Measurements from ENCODE around the gene INTU.
"Not testable (repeated sequence)": the region's sequence is repeated elsewhere in the genome, so short reads cannot be mapped to it uniquely, and the experiment has no call there.

INTU gene

DNA sequence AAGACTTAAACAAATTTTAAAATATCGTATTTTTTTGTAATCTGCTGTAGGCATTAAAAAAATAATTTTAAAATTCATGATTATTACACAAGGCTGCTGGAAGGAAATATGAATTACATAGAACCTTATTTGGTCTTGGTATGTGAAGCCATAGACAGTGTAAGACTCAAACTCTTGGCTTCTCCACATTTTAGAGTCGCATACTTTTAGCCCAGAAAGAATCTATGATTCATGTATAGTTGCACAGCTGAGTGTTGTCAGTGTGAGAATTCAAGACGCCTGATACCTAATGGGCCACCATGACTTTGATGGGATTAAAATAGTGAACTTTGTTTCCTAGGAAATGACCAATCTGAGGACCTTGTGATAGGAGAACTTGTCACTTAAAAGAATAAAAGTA lies 1.4 kb downstream of the INTU start:
- TF ChIP-seq, protein P1, sequence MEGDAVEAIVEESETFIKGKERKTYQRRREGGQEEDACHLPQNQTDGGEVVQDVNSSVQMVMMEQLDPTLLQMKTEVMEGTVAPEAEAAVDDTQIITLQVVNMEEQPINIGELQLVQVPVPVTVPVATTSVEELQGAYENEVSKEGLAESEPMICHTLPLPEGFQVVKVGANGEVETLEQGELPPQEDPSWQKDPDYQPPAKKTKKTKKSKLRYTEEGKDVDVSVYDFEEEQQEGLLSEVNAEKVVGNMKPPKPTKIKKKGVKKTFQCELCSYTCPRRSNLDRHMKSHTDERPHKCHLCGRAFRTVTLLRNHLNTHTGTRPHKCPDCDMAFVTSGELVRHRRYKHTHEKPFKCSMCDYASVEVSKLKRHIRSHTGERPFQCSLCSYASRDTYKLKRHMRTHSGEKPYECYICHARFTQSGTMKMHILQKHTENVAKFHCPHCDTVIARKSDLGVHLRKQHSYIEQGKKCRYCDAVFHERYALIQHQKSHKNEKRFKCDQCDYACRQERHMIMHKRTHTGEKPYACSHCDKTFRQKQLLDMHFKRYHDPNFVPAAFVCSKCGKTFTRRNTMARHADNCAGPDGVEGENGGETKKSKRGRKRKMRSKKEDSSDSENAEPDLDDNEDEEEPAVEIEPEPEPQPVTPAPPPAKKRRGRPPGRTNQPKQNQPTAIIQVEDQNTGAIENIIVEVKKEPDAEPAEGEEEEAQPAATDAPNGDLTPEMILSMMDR (conservative IDR thresholded peaks at IDR 0.05; ENCODE audit: low read depth) = no peak
- no peak for DNase-seq (ENCODE audit: low spot score)
- ChIA-PET POLR2A (ENCODE audit: low non-redundant PET) (no interaction called here), CTCF (interaction anchor here (0.6 kb wide), 2 partner anchors 36 to 91 kb away, joined by 3 read pairs; no protein-coding TSS in a partner anchor)
- H3K27ac ChIP-seq = no peak overlapping the region

- TF ChIP-seq, protein P1 (conservative IDR thresholded peaks at IDR 0.05; ENCODE audit: low read depth) = no peak
- POLR2A ChIA-PET (ENCODE audit: low non-redundant PET) = no interaction called here
- H3K27ac ChIP-seq = no peak overlapping the region
- CTCF ChIA-PET = no interaction called here
- DNase-seq (ENCODE audit: low spot score) = no peak
Measured at GRCh38 chr4:127641524-127641923, 8.8 kb downstream of the INTU start.

GRCh38 chr4:127642169-127642568 lies 9.4 kb downstream of the INTU start:
- no peak for DNase-seq (ENCODE audit: low spot score)
- ChIA-PET POLR2A (ENCODE audit: low non-redundant PET) (no interaction called here), CTCF (no interaction called here)
- TF ChIP-seq, protein P1 (conservative IDR thresholded peaks at IDR 0.05; ENCODE audit: low read depth) = no peak
- H3K27ac ChIP-seq = no peak overlapping the region

DNA sequence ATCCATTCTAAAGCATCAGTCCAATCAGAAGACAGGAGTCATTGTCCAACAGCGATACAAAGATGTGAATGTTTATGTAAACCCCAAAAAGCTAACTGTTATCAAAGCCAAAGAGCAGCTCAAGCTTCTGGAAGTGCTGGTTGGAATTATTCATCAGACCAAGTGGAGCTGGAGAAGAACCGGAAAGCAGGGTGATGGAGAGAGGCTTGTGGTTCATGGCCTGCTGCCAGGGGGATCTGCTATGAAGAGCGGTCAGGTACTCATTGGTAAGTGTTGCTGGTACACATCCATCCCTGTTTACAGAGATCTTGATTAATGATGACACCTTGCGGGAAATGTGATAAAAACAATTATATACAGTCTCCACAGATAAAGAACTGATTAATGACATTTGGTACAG lies 11.0 kb downstream of the INTU start:
- DNase-seq (ENCODE audit: low spot score) = no peak
- TF ChIP-seq, protein P1 (conservative IDR thresholded peaks at IDR 0.05; ENCODE audit: low read depth) = no peak
- H3K27ac ChIP-seq = no peak overlapping the region
- ChIA-PET CTCF (no interaction called here), POLR2A (ENCODE audit: low non-redundant PET) (no interaction called here)

- POLR2A ChIA-PET (ENCODE audit: low non-redundant PET) = no interaction called here
- CTCF ChIA-PET = no interaction called here
- DNase-seq (ENCODE audit: low spot score) = no peak
- no peak overlapping the region for H3K27ac ChIP-seq
- TF ChIP-seq, protein P1 (conservative IDR thresholded peaks at IDR 0.05; ENCODE audit: low read depth) = no peak
Measured at GRCh38 chr4:127648061-127648460, 15.3 kb downstream of the INTU start.

GRCh38 chr4:127655590-127655989 lies 22.8 kb downstream of the INTU start:
- CTCF ChIA-PET; DNase-seq (ENCODE audit: low spot score); H3K27ac ChIP-seq; POLR2A ChIA-PET (ENCODE audit: low non-redundant PET): not testable (repeated sequence)

GRCh38 chr4:127656047-127656680 lies 23.4 kb downstream of the INTU start:
- CTCF ChIA-PET = interaction anchor here (0.6 kb wide), 1 partner anchor 47 kb away, joined by 5 read pairs; no protein-coding TSS in a partner anchor
- TF ChIP-seq, protein P1 (conservative IDR thresholded peaks at IDR 0.05; ENCODE audit: low read depth) = no peak
- POLR2A ChIA-PET (ENCODE audit: low non-redundant PET) = no interaction called here
- H3K27ac ChIP-seq = no peak overlapping the region
- DNase-seq (ENCODE audit: low spot score) = peak; percentile 13
